GM18951 (cell line): ENCODE data around the gene FRG2C.
"Not testable (repeated sequence)": the region's sequence is repeated elsewhere in the genome, so short reads cannot be mapped to it uniquely, and the experiment has no call there.

ENCODE experiments used
- POLR2A ChIP-seq: IDR thresholded peaks from 4 replicates; pipeline ENCODE4 v1.6.1; 2011; ENCODE audit warnings: mild to moderate bottlenecking; ENCODE audit not compliant: insufficient read length, insufficient read depth; ENCODE audit errors: extremely low read depth
- in situ Hi-C: fragments of 300-500 bp; cut with MboI; formaldehyde crosslinking; loops from one replicate; pipeline ENCODE4 v1.12.0; 2022; ENCODE audit warnings: low sequenced_read_pairs, mixed read lengths, inconsistent platforms; ENCODE audit not compliant: unreplicated experiment

The FRG2C gene

GRCh38 chr3:75664028-75664427 is at the start of gene FRG2C:
Gene FRG2C, plus strand, starts transcription at chr3:75664328. Its CDS starts 52 bp downstream, at chr3:75664380.
- in situ Hi-C loops: not testable (repeated sequence)

- in situ Hi-C loops: not testable (repeated sequence)
Observed at GRCh38 chr3:75618666-75619305, 45.3 kb upstream of the FRG2C start.

GRCh38 chr3:75619481-75620031 is 44.6 kb upstream of the FRG2C start:
- in situ Hi-C loops: not testable (repeated sequence)

- in situ Hi-C loops: not testable (repeated sequence)
Observed at GRCh38 chr3:75621772-75622171, 42.4 kb upstream of the FRG2C start.

- in situ Hi-C loops: not testable (repeated sequence)
Observed at GRCh38 chr3:75623656-75624055, 40.5 kb upstream of the FRG2C start.

GRCh38 chr3:75630887-75631535 is 33.1 kb upstream of the FRG2C start:
- in situ Hi-C loops: not testable (repeated sequence)

- in situ Hi-C loops: no loop called here
Observed at GRCh38 chr3:75631541-75631940, 32.6 kb upstream of the FRG2C start.

GRCh38 chr3:75638947-75639346 is 25.2 kb upstream of the FRG2C start:
- in situ Hi-C loops: not testable (repeated sequence)

More at GRCh38 chr3:75631541-75631940, 32.6 kb upstream of the FRG2C start:
- TF ChIP-seq POLR2A: no peak

- in situ Hi-C loops: not testable (repeated sequence)
Observed at GRCh38 chr3:75641107-75641517, 23.0 kb upstream of the FRG2C start.

- in situ Hi-C loops: not testable (repeated sequence)
Observed at GRCh38 chr3:75643031-75643800, 20.9 kb upstream of the FRG2C start.

GRCh38 chr3:75645548-75645947 is 18.6 kb upstream of the FRG2C start:
- in situ Hi-C loops: not testable (repeated sequence)

GRCh38 chr3:75650191-75650590 is 13.9 kb upstream of the FRG2C start:
- in situ Hi-C loops: no loop called here
- no peak for TF ChIP-seq POLR2A

- in situ Hi-C loops: not testable (repeated sequence)
Observed at GRCh38 chr3:75655101-75655904, 8.8 kb upstream of the FRG2C start.

GRCh38 chr3:75655956-75656355 is 8.2 kb upstream of the FRG2C start:
- in situ Hi-C loops: not testable (repeated sequence)

GRCh38 chr3:75658411-75659107 is 5.6 kb upstream of the FRG2C start:
- in situ Hi-C loops: not testable (repeated sequence)

- in situ Hi-C loops: not testable (repeated sequence)
Observed at GRCh38 chr3:75659108-75659433, 5.1 kb upstream of the FRG2C start.

- in situ Hi-C loops: not testable (repeated sequence)
Observed at GRCh38 chr3:75665626-75666025, 1.5 kb downstream of the FRG2C start.

- in situ Hi-C loops: not testable (repeated sequence)
Observed at GRCh38 chr3:75667757-75668701, 3.9 kb downstream of the FRG2C start.
